ENCODE measurements around the gene CACNA1S. TPM values are rescaled to one million over a fixed set of nuclear protein-coding genes. Genes with fewer than 3 reads are reported as not detected.
A peak's percentile ranks its signal among the peaks of the same experiment; 100 is the strongest.

Gene CACNA1S
- total and polyA plus RNA-seq, 2 of the 13 experiments (the other 11 are each of a cell fraction or from before 2014, with no cell fraction given), result not detected

DNA sequence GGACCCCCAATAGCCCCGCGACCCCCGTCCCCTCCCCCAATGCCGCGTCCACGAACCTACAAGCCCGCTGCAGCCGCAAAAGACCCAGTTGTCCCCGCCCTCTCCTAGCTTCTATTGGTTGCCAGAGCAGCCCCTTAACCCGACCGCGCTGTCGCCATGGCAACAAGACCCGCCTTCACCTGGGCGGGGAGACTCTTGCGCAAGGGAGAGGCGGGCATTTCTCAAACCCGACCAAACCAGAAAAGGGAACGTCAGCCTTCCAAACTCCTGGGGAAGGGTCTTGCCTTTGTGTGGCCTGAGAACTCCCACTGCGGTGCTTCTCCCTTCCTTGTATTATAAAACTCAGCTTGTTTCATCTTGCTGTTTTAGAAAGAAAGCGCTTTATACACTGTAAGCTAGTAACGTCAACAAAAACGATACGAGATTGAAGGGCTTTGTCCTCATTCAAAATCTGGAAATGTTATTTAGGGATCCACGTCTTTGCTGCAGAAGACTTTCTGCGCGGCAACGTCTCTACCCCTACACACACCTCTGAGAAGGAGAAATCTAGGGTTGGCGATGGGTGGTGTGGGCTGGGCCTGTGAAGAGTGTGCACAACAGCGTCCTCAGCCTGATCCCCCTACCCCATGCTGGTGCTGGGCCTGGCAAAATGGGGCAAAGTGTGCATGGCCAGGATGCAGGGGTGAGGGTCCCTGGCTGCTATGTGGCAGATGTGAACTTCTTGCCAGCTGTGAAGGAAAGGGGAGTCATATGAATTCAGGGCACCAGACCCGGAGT is 42.4 kb upstream of the CACNA1S start, which contains the start of gene TMEM9 (continued):
- TF ChIP-seq NFAT5 (CRISPR knock-in tag; IDR thresholded peaks at IDR 0.05), result no peak
- no peak for TF ChIP-seq ZSCAN9 (CRISPR knock-in tag; IDR thresholded peaks at IDR 0.05; ENCODE audit: borderline replicate concordance)
- TF ChIP-seq PHF20 (CRISPR knock-in tag; IDR thresholded peaks at IDR 0.05), result no peak
- TF ChIP-seq ETV5 (CRISPR knock-in tag; IDR thresholded peaks at IDR 0.05; ENCODE audit: borderline replicate concordance), result peak; percentile 10; the same call in 1 of the 2 replicates
- no peak for TF ChIP-seq KAT7 (CRISPR knock-in tag; IDR thresholded peaks at IDR 0.05; ENCODE audit: borderline replicate concordance)
- TF ChIP-seq ZNF646 (CRISPR knock-in tag; IDR thresholded peaks at IDR 0.05), result no peak
- no peak for TF ChIP-seq ZNF775 (CRISPR knock-in tag; IDR thresholded peaks at IDR 0.05; ENCODE audit: borderline replicate concordance)
- TF ChIP-seq KAT2B (IDR thresholded peaks at IDR 0.05; ENCODE audit: borderline replicate concordance, low read depth, low read length), result no peak
- TF ChIP-seq TBL1XR1 (IDR thresholded peaks at IDR 0.05; ENCODE audit: borderline replicate concordance, low read length, partially characterized antibody), result no peak
- TF ChIP-seq PTBP1 (IDR thresholded peaks at IDR 0.05; ENCODE audit: low read depth, low read length, poor library complexity, severe bottlenecking), result no peak
- no peak for TF ChIP-seq ATM (IDR thresholded peaks at IDR 0.05; ENCODE audit: borderline replicate concordance)
- no peak for TF ChIP-seq HOMEZ (CRISPR knock-in tag; IDR thresholded peaks at IDR 0.05; ENCODE audit: low read depth)
- no peak for TF ChIP-seq GPN1 (CRISPR knock-in tag; IDR thresholded peaks at IDR 0.05; ENCODE audit: borderline replicate concordance)
- no peak for TF ChIP-seq SMARCE1 (IDR thresholded peaks at IDR 0.05; ENCODE audit: borderline replicate concordance)
- no peak for TF ChIP-seq TBP (CRISPR knock-in tag; IDR thresholded peaks at IDR 0.05)
- TF ChIP-seq IRX3 (CRISPR knock-in tag; IDR thresholded peaks at IDR 0.05; ENCODE audit: borderline replicate concordance, low read depth), result no peak
